NB4 (cell line): Measurements from ENCODE around the gene LMOD1.

Source experiments
- CTCF ChIP-seq: IDR thresholded peaks from one replicate; pipeline ENCODE4 v1.5.1; 2012; ENCODE audit warnings: low read depth, low read length
- POLR2A ChIP-seq: IDR thresholded peaks from 2 replicates; pipeline ENCODE4 v1.6.1; 2011; ENCODE audit warnings: mild to moderate bottlenecking; ENCODE audit not compliant: insufficient read length; ENCODE audit errors: extremely low read depth

GRCh38 chr1:201916649-201917249, 29.6 kb downstream of the LMOD1 start:
- TF ChIP-seq POLR2A = no peak
- TF ChIP-seq CTCF = no peak
